IPS-20b (cell line): ENCODE data around the gene SCARF1.
"Not testable (repeated sequence)": the region's sequence is repeated elsewhere in the genome, so short reads cannot be mapped to it uniquely, and the experiment has no call there.

ENCODE experiments used
- H3K27ac ChIP-seq: one replicate; pipeline ENCODE4 v1.5.1; 2013; ENCODE audit warnings: low read length
- H3K27me3 ChIP-seq: 2 replicates; pipeline ENCODE4 v1.6.1; 2013; ENCODE audit warnings: mild to moderate bottlenecking, low read length, inconsistent platforms; ENCODE audit not compliant: insufficient read depth
- H3K36me3 ChIP-seq: 2 replicates; pipeline ENCODE4 v1.6.1; 2013; ENCODE audit warnings: low read depth, mild to moderate bottlenecking, inconsistent platforms, low read length, moderate library complexity; ENCODE audit not compliant: insufficient read depth
- H3K4me1 ChIP-seq: 2 replicates; pipeline ENCODE4 v1.6.1; 2013; ENCODE audit warnings: mild to moderate bottlenecking, control low read depth, inconsistent platforms, low read length, moderate library complexity; ENCODE audit not compliant: insufficient read depth
- H3K4me3 ChIP-seq: 2 replicates; pipeline ENCODE4 v1.5.1; 2013; ENCODE audit warnings: mild to moderate bottlenecking, low read length, inconsistent platforms
- H3K9ac ChIP-seq: 2 replicates; pipeline ENCODE4 v1.6.1; 2013; ENCODE audit warnings: low read depth, mild to moderate bottlenecking, inconsistent platforms, low read length, moderate library complexity
- H3K9me3 ChIP-seq: 2 replicates; pipeline ENCODE4 v1.6.1; 2013; ENCODE audit warnings: mild to moderate bottlenecking, low read depth, low read length, inconsistent platforms; ENCODE audit not compliant: insufficient read depth

Gene SCARF1

DNA sequence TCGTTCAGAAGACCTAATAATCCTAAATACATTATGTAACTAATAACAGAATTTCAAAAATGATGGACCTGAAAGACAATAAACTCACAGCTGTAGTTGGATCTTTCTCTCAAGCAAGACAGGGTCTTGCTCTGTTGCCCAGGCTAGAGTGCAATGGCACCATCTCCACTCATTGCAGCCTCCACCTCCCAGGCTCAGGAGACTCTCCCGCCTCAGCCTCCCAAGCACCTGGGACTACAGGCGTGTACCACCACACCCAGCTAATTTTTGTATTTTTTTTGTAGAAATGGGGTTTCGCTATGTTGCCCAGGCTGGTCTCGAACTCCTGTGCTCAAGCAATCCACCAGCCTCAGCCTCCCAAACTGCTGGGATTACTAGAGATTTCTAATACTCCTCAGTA is 18.4 kb upstream of the SCARF1 start:
- H3K27ac ChIP-seq: not testable (repeated sequence)
- peaks cover 96% of the 10 kb centered on the region for H3K36me3 ChIP-seq

DNA sequence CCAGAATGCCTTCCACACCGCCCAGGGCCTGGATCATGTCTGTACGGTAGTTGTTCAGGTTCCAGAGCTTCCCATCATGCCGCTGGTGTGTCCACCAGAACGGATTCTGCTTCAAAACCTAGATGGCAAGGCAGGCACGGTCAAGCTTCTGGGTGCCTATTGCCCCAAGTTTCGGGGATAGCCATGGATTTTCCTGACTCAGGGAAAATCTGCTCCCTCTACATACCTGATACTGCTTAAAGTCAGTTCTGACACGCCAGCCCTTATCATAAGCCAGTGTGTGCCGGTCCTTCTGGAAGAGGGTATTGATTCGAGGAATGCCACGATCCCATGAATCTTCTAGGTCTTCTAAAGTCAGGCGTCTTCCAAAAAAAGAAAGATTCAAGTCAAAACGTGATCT is 15.5 kb upstream of the SCARF1 start:
- Histone ChIP-seq H3K27ac (no peak overlapping the region), H3K4me3 (no peak overlapping the region), H3K4me1 (no peaks in the 10 kb centered on the region), H3K27me3 (no peaks in the 10 kb centered on the region), H3K36me3 (peaks cover 96% of the 10 kb centered on the region), H3K9ac (no peak overlapping the region), H3K9me3 (no peaks in the 10 kb centered on the region)

More for the DNA sequence above, 18.4 kb upstream of the SCARF1 start:
- not testable (repeated sequence) for H3K4me1 ChIP-seq, H3K27me3 ChIP-seq, H3K9ac ChIP-seq, H3K4me3 ChIP-seq, H3K9me3 ChIP-seq

DNA sequence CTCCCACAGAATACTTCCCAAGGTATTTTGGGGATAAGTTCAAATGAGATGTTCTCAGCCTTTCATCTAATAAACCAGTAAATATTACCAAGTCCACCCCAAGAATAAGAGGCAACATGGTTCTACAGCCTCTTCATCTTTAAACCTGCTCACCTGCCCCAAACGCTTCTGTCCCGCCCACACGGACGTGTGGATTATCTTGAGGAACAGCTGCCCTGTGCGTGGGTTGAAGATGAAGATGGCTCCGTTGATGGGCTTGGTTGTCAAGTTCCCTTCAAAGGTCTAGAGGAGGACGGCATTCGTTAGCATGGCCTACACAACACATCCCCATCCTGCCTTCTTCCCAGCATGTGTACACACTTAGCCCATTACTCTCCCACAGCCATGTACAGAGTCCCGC is 12.6 kb upstream of the SCARF1 start:
- Histone ChIP-seq H3K9me3 (no peaks in the 10 kb centered on the region), H3K4me3 (no peak overlapping the region), H3K36me3 (peaks cover 98% of the 10 kb centered on the region), H3K4me1 (no peaks in the 10 kb centered on the region), H3K27me3 (no peaks in the 10 kb centered on the region), H3K9ac (no peak overlapping the region), H3K27ac (no peak overlapping the region)

DNA sequence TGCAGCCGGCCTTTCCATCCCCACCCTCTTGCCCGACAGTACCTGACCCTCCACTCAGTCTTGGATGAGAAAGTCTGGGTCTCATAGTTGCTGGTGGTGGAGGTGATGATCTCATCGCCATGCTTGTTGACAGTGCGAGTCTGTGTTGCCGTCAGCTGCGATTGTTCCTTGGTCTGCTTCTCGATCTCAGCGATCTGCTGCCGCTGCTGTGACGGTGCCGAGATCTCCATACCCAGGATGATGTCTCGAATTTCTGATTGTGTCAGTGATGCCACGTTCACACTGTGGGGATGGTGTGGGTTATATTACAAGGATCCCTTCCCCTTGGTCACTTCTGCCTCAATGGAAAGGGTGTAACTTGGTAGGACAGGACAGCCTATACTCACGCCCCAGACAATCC is 8.2 kb upstream of the SCARF1 start:
- Histone ChIP-seq H3K36me3 (peaks cover 81% of the 10 kb centered on the region), H3K9me3 (no peaks in the 10 kb centered on the region), H3K4me3 (no peak overlapping the region), H3K27me3 (no peaks in the 10 kb centered on the region), H3K9ac (no peak overlapping the region), H3K4me1 (peaks cover 5% of the 10 kb centered on the region), H3K27ac (no peak overlapping the region)

DNA sequence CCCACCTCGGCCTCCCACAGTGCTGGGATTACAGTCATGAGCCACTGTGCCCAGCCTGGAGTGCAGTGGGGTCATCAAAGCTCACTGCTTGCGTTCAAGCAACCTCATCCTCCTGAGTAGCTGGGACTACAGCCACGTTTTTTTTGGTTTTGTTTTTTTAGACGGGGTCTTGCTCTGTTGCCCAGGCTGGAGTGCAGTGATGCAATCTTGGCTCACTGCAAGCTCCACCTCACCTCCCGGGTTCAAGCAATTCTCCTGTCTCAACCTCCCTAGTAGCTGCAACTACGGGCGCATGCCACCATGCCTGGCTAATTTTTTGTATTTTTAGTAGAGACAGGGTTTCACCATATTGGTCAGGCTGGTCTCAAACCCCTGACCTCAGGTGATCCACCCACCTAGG is 7.3 kb upstream of the SCARF1 start:
- not testable (repeated sequence) for H3K27me3 ChIP-seq, H3K4me3 ChIP-seq, H3K27ac ChIP-seq, H3K4me1 ChIP-seq, H3K9me3 ChIP-seq, H3K9ac ChIP-seq
- peaks cover 71% of the 10 kb centered on the region for H3K36me3 ChIP-seq

DNA sequence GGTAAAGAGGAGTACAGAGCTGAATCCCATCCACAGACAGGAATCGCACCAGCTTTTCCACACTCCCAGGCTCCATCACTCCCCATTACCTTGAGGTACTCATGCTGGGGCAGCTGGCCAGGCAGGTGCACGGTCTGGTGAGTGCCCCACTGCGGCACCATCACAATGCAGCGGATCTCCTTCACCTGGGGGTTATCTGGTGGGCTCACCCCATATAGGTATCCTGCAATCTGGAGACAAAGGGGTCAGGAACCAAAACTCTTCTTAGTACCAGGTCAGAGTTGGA is 6.0 kb upstream of the SCARF1 start:
- H3K27ac ChIP-seq: no peak overlapping the region
- H3K36me3 ChIP-seq: peaks cover 59% of the 10 kb centered on the region
- H3K4me3 ChIP-seq: no peak overlapping the region
- peaks cover 5% of the 10 kb centered on the region for H3K4me1 ChIP-seq
- no peak overlapping the region for H3K9ac ChIP-seq
- peaks cover 10% of the 10 kb centered on the region for H3K27me3 ChIP-seq
- H3K9me3 ChIP-seq: no peaks in the 10 kb centered on the region

DNA sequence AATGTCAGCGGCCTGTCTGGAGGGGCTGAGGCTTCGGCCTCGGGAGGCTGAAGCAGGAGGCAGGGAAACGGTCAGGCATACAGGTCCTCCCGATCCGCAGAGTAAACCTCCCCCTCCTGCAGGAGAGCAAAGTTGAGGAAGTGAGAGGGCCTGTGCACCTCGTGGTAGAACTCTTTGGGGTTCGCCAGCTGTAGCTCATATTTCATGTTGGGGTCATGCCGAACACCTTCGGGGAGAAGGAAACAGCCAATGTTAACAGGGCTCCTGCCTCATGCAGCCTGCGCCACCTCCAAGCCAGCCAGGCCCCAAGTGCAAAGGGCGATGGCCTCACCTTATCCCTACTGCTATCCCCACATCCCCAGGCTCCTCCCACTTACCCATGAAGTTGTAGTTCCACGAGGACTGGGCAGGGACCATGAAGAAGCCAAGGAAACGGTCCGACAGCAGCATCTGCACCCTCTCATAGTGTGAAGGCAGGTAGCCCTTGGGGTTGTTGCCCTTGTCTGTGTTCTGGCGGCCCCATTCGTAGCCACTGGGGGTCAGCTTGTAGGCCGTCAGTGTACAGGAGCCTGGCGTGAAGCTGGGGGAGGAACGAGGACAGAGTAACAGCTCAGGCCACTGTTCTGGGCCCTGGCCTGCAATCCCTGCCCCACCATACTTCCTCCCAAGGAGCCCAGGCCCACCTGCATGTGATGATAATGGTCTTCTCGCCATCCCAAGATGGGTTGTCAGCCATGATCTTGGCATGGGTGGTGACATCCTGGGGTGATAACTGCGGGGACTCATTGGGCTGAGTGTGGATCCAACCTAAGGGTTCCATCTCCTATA is 5.4 kb upstream of the SCARF1 start:
- Histone ChIP-seq H3K27ac (no peak overlapping the region), H3K4me1 (peaks cover 5% of the 10 kb centered on the region), H3K9me3 (no peaks in the 10 kb centered on the region), H3K4me3 (no peak overlapping the region), H3K36me3 (peaks cover 54% of the 10 kb centered on the region), H3K27me3 (peaks cover 10% of the 10 kb centered on the region), H3K9ac (no peak overlapping the region)

DNA sequence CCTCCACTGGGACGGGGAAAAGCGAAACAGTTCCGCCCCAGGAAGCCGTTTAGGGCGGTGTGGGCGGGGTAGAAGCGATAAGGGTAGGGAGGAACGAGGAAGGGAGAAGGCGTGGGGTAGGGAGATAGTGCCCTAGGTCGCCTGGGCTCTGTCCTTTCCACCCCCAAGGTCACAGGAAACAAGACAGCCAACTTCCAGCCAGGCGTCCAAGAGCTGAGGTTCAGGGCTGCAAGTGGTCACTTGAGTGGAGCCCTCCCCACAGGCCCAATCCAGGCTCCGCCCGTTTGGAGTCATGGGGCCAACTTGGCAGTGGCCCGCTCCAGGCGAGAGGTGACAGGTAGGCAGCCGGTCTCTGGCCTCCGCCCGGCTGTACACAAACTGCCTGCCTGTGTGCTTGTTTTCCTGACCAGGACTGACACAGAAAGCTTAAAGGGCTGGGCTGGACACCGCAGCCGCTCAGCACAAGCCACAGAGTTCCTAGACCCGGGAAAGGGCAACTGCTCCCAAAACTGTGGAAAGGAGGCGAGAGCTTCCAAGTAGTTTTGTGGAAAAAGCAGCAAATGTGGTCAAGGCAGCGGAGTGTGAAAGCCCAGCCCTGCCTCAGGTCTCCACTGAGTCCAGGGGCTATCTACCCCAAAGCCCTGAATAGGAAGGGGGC is 4.4 kb upstream of the SCARF1 start, which contains the start of gene RILP:
Gene RILP, minus strand, starts transcription at position 23 of the 658 bp plus-strand sequence. CDS start 62 bp downstream, outside the sequence.
- no peak within 1 kb of the TSS for H3K27ac ChIP-seq
- peaks cover 12% of the 10 kb centered on the region for H3K27me3 ChIP-seq
- no peak within 1 kb of the TSS; the same call in none of the 2 replicates for H3K9ac ChIP-seq
- H3K4me3 ChIP-seq: peak within 1 kb of the TSS; percentile 70
- H3K36me3 ChIP-seq: peaks cover 45% of the 10 kb centered on the region
- no peaks in the 10 kb centered on the region for H3K9me3 ChIP-seq
- H3K4me1 ChIP-seq: peaks cover 5% of the 10 kb centered on the region

DNA sequence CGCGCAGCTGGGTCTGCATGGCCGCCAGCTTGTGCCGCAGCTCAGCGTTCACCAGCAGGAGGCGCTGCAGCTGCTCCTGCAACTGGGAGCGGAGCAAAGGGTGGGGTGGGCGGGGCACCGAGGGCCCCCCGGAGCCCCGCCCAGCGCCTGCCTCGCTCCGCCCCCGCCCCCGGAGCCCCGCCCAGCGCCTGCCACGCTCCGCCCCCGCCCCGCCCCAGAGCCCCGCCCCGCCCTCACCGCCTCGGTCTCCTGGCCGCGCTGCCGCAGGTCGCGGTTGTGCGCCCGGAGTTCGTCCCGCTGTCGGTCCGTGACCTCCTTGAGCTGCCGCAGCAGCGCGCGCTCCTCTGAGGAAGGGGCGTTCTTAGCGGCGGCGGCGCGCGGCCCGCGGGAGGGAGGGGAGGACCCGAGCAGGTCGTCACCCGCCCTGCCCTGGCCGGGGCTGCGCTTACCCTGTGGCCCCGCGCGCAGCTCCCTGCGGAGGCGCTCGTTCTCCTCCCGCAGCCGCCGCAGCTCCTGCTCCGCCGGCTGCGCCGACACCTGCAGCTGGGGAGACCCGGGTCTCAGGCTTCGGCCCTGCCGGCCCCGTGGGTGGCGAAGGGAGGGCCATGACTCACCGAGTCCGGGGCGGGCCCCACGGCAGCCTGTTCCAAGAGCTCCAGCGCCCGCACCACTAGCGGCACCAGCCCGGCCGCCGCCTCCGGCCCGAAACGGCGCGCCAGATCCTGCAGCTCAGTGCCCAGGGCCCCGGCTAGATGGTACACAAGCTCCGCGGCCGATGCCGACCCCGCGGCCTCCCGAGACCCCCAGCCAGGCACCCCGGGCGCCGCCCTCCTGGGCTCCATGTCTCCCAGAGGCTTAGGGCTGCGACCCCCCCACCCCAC is 3.7 kb upstream of the SCARF1 start:
- Histone ChIP-seq H3K9me3 (no peaks in the 10 kb centered on the region), H3K36me3 (peaks cover 37% of the 10 kb centered on the region), H3K4me1 (peaks cover 6% of the 10 kb centered on the region), H3K27ac (no peak overlapping the region), H3K9ac (no peak overlapping the region; the same call in 1 of the 2 replicates), H3K4me3 (peak overlapping the region; percentile 70), H3K27me3 (peaks cover 20% of the 10 kb centered on the region)

DNA sequence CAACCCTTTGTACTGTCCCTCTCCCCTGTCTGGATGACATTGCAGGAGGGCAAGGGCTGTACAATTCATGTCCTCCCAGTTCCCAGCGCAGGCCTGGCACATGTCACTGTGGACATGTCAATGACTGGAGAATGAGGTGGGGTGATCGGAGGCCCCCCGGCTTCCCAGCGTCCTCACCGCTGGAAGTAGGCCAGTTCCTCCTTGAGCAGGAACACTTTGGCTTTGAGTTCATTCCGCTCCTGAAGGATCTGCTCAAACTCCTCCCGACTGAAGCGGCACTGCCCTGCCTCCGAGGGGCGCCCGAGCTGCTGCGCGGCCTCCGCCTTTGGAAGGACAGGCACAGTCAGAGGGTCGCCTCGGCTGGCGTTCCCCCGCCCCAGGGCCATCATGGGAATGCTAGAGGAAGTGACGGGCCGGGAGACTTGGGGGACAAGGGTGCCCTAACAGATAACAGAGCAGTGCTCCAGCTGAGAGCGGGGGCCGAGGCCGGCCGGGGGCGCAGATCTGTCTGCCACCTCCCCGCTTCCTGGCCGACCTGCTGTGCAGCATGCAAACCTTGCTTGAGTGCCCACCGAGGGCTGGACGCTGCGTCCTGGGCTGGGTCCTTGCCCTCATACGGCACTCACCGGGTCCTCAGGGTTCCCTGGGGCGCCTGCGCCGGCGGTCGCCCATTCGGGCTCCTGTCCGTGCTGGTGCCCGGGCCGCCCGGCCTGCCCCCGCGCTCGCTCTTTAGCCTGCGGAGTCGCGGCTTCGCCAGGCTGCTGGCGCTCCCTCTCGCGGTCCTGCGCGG is 2.8 kb upstream of the SCARF1 start:
- peaks cover 28% of the 10 kb centered on the region for H3K27me3 ChIP-seq
- H3K4me3 ChIP-seq: peak overlapping the region; percentile 70
- peaks cover 9% of the 10 kb centered on the region for H3K4me1 ChIP-seq
- peak overlapping the region; percentile 41; the same call in 1 of the 2 replicates for H3K9ac ChIP-seq
- H3K9me3 ChIP-seq: no peaks in the 10 kb centered on the region
- peaks cover 29% of the 10 kb centered on the region for H3K36me3 ChIP-seq
- H3K27ac ChIP-seq: no peak overlapping the region

DNA sequence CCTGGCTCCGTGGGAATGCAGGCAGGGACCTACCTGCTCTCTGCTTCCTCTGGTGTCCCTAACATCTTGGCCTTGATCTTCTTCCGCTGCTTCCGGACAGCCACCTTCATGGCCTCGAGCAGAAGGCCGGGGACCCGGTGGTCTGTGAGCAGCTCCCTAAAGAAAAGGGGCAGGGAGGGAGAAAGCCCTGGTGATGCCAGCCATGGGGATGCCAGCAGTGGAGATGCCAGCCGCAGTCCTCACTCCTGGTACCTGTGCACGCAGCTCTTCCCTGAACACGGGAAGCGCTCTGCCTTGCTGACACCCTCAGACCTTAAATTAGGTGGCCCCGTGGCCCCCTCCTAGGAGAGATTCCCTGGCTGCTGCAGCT is 2.3 kb upstream of the SCARF1 start:
- Histone ChIP-seq H3K9me3 (no peaks in the 10 kb centered on the region), H3K4me1 (peaks cover 9% of the 10 kb centered on the region), H3K9ac (no peak overlapping the region), H3K27me3 (peaks cover 28% of the 10 kb centered on the region), H3K4me3 (peak overlapping the region; percentile 70; the same call in 1 of the 2 replicates), H3K36me3 (peaks cover 23% of the 10 kb centered on the region), H3K27ac (no peak overlapping the region)
